GM21825 (cell line): Measurements from ENCODE around the gene EPHA3.

ENCODE experiments used
- ATAC-seq: cut with Tn5 transposase; IDR thresholded peaks from one replicate; pipeline ENCODE4 v1.9.1; 2021; ENCODE audit warnings: mild to moderate bottlenecking, moderate library complexity; ENCODE audit not compliant: unreplicated experiment

The EPHA3 gene

GRCh38 chr3:89107461-89108290 lies at the start of gene EPHA3:
EPHA3 (plus strand) TSS chr3:89107621; CDS start chr3:89107749, 128 bp downstream.
- ATAC-seq, result peak; percentile 99

- no peak for ATAC-seq
These were observed 49.0 kb upstream of the EPHA3 start for GRCh38 chr3:89058371-89058770.

GRCh38 chr3:89059211-89059925 lies 48.1 kb upstream of the EPHA3 start:
- no peak for ATAC-seq

DNA sequence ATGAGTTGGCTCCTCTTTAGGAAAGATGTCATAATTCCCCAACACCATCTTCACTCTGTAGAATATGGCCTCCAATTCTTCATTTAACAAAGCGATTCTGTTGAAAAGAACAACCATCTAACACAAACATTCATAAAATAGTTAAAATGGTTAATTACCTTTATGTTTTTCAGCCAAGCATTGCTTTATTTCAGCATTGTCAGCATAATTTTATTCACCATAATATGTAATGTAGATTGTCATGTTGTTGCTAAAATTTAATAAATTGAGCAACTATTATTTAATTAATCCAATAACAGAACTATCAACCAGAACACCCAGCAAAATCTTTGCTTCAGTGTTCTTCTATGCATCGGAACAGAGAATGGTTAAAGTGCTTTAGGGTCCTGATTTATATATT lies 46.2 kb upstream of the EPHA3 start:
- ATAC-seq, result no peak

DNA sequence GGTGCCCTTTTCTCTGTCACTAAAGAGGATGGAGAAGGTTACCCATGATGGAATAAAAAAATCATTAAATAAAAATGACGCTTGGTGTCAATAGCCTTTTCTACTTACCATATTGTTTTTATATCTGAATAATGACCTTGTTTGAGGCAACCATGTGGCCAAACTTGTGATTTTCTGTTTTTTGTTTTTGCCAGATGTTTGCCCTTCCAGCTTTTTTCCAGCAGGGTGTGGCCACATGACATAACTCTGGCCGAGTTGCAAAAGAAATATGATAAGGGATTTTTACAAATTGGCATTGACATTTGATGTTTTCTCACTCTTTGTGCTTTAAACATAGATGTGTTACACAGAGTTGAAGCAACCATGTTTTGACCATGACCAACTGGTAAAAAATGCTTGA lies 39.7 kb upstream of the EPHA3 start:
- no peak for ATAC-seq

DNA sequence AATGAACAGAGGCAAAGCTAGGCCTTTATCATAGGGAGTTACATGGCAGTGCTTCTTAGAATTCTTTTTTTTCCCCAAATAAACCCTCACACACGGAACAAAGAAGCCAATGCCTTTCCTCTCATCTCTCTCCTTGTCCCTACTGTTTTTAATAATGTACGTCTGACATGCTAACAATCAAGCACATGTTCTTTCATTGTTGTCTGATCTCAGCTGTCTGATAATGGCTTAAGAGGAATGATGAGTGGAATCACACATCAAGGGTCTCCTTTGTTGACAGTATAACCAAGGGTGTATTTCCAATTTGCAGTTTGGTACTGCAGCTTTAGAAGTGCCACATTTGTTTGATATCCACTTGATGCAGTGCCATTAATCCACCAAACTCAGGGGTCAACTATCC lies 34.8 kb upstream of the EPHA3 start:
- no peak for ATAC-seq

GRCh38 chr3:89079944-89080343 lies 27.5 kb upstream of the EPHA3 start:
- no peak for ATAC-seq

GRCh38 chr3:89087851-89088250 lies 19.6 kb upstream of the EPHA3 start:
- no peak for ATAC-seq

DNA sequence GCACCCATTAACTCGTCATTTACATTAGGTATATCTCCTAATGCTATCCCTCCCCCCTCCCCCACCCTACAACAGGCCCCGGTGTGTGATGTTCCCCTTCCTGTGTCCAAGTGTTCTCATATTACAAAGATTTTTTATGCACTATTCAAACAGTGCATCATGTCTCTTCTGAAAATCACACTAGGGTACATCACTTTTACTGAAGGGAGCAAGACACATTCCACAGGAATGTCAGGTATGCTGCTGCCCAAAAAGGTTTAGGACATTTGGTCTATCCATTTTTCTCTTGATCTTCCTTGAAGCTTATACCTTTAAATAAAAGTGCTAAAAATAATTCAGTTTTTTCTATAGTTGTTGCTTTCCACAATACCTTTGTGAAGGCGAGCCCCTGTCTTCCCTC lies 9.2 kb upstream of the EPHA3 start:
- no peak for ATAC-seq

- peak; percentile 96 for ATAC-seq
These were observed 8.3 kb upstream of the EPHA3 start for GRCh38 chr3:89098964-89099585.

GRCh38 chr3:89101251-89101650 lies 6.2 kb upstream of the EPHA3 start:
- ATAC-seq, result no peak

GRCh38 chr3:89101921-89102320 lies 5.5 kb upstream of the EPHA3 start:
- ATAC-seq, result no peak

DNA sequence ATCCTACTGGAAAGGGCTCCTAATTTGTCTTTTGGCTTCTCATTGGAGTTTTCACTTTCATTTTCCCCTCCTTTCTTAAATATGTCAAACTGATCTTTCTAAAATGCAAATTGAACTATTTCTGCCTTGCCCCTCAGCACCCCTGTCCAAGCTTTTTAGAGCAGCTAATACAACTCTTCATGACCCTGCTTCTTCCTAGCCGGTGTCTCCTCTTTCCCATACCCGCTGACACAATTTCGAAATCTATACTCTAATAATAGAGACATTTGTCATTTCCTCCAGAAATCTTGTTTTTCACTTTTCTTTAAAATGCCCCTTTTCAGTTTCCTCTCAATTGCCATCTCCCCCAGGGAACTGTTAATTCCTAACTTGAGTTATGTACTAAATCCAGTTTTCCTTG lies 2.9 kb upstream of the EPHA3 start:
- no peak for ATAC-seq

GRCh38 chr3:89105503-89105902 lies 1.9 kb upstream of the EPHA3 start:
- no peak for ATAC-seq

- ATAC-seq, result no peak
These were observed 800 bp downstream of the EPHA3 start for GRCh38 chr3:89108291-89108550.

DNA sequence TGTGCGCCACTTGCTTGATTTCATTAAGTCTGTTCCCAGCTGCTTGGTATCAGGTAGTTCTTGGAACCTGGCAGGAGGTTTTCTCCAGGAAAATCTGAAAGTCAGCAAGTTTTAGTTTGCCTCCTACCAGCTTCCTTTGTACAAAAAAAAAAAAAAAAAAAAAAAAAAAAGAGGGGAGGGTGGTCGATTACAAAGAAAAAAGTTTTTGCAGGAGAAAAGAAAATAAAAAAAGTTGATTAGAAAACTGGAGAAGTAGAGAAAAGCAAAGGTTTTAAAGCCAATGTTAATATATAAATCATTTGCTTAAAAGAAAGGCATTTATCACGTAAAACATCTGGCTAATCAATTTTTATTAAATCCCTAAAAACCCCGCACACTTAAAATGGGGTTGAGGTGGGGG lies 5.9 kb downstream of the EPHA3 start:
- ATAC-seq, result no peak

- ATAC-seq, result peak; percentile 91
These were observed 6.7 kb downstream of the EPHA3 start for GRCh38 chr3:89113893-89114840.

- ATAC-seq, result no peak
These were observed 7.4 kb downstream of the EPHA3 start for GRCh38 chr3:89114841-89115223.

DNA sequence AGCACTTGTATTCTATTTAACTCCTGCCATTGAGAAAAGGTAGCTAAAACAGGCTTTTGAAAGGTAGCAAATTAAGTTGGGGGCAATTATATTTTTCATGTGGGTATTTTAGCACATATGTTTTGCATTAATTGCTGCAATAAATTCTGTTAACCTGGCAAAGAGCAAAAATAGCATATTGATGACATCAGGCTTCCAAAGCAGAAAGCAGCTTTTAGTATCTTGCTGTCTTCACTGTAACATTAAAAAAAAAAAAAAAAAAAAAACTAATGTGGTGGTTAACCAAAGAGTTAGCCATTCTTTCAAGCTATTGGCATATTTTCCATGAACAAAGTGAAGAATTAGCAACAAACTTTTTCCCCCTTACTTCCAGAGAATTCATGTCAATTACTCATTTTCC lies 9.1 kb downstream of the EPHA3 start:
- no peak for ATAC-seq

DNA sequence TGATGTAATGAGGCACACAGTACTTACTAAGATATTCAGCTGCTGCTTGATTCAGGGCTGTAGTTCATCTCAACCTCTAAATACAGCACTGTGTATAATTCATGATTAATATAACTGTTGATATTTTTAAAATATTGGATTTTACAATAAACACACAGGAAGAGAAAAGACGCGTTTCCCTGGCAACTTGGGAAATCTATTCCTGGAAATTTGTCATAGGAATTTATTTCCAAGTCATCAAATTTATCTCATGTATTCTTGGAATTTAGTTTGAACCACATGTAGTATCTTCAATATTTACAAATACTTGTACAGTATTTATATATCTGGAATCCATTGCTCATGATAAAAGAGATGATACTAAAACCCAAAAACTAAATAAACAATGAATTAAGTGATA lies 30.6 kb downstream of the EPHA3 start:
- ATAC-seq, result no peak

DNA sequence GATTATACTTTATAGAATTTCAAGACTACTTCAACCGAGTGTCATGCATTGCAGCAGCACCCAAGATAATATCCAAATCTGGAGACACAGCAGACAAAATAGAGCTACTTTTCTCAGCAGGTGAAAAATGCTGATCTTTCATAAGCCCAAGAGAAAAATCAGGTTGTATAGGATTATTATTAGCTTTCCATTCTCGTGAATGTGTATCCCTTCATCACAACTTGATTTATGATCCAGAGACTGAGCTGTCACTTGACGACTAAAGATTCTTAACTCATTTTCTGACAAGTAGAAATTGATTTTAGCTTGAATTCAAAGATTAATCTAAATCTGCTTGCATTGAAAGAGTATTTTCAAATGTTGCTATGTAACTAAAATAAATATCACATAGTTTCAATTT lies 32.4 kb downstream of the EPHA3 start:
- no peak for ATAC-seq
